OCI-LY3 (cell line): ENCODE data around the gene HJURP.

Source experiments
- CTCF ChIP-seq: fragments of 200-600, 300-600 bp; sonication (generic); IDR thresholded peaks from 2 replicates; pipeline ENCODE4 v1.5.1; 2014; ENCODE audit warnings: antibody characterized with exemption, low read length, low read depth
- EZH2phosphoT487 ChIP-seq: fragments of 200-600 bp; shearing (Covaris generic); IDR thresholded peaks from 2 replicates; pipeline ENCODE4 v1.6.1; 2018; ENCODE audit warnings: antibody characterized with exemption, mixed run types, low read depth

GRCh38 chr2:233844064-233844807, 10.1 kb downstream of the HJURP start:
- TF ChIP-seq CTCF (no peak), EZH2phosphoT487 (no peak)
